Measurements from ENCODE around the gene CARS2.

CARS2 gene

GRCh38 chr13:110630566-110631119, 75.3 kb downstream of the CARS2 start:
- Histone ChIP-seq H3K36me3 (ENCODE audit: control insufficient read depth, insufficient read depth, low read length) (peaks cover 11% of the 10 kb centered on the region), H3K9me3 (ENCODE audit: control insufficient read depth, insufficient read depth, low read length) (no peaks in the 10 kb centered on the region), H3K27me3 (ENCODE audit: control insufficient read depth, insufficient read depth, low read length) (no peaks in the 10 kb centered on the region), H3K4me1 (ENCODE audit: control insufficient read depth, insufficient read depth, low read length) (no peaks in the 10 kb centered on the region), H3K4me3 (ENCODE audit: low read length) (no peak overlapping the region), H3K27ac (ENCODE audit: low read length) (no peak overlapping the region)
- DNase-seq (ENCODE audit: low read depth, low spot score), result no peak
- no CpG with 5 or more reads among the region's 10 CpGs for WGBS (ENCODE audit: insufficient coverage, insufficient read length)

GRCh38 chr13:110629735-110630134, 76.2 kb downstream of the CARS2 start:
- H3K36me3 ChIP-seq (ENCODE audit: control insufficient read depth, insufficient read depth, low read length), result peaks cover 3% of the 10 kb centered on the region; the same call in 1 of the 2 replicates
- DNase-seq (ENCODE audit: low read depth, low spot score), result no peak

GRCh38 chr13:110628952-110629701, 76.8 kb downstream of the CARS2 start:
- no peaks in the 10 kb centered on the region for H3K4me1 ChIP-seq (ENCODE audit: control insufficient read depth, insufficient read depth, low read length)
- no CpG with 5 or more reads among the region's 19 CpGs for WGBS (ENCODE audit: insufficient coverage, insufficient read length)
- no peak overlapping the region for H3K4me3 ChIP-seq (ENCODE audit: low read length)
- H3K27ac ChIP-seq (ENCODE audit: low read length), result no peak overlapping the region
- DNase-seq (ENCODE audit: low read depth, low spot score), result no peak
- no peaks in the 10 kb centered on the region for H3K9me3 ChIP-seq (ENCODE audit: control insufficient read depth, insufficient read depth, low read length)
- H3K36me3 ChIP-seq (ENCODE audit: control insufficient read depth, insufficient read depth, low read length), result no peaks in the 10 kb centered on the region
- H3K27me3 ChIP-seq (ENCODE audit: control insufficient read depth, insufficient read depth, low read length), result no peaks in the 10 kb centered on the region

More at GRCh38 chr13:110629735-110630134, 76.2 kb downstream of the CARS2 start:
- no peak overlapping the region for H3K4me3 ChIP-seq (ENCODE audit: low read length)
- H3K9me3 ChIP-seq (ENCODE audit: control insufficient read depth, insufficient read depth, low read length), result no peaks in the 10 kb centered on the region
- H3K4me1 ChIP-seq (ENCODE audit: control insufficient read depth, insufficient read depth, low read length), result no peaks in the 10 kb centered on the region
- H3K27ac ChIP-seq (ENCODE audit: low read length), result no peak overlapping the region
- H3K27me3 ChIP-seq (ENCODE audit: control insufficient read depth, insufficient read depth, low read length), result no peaks in the 10 kb centered on the region
- no CpG with 5 or more reads among the region's 7 CpGs for WGBS (ENCODE audit: insufficient coverage, insufficient read length)

- Histone ChIP-seq H3K4me3 (ENCODE audit: low read length) (no peak overlapping the region), H3K9me3 (ENCODE audit: control insufficient read depth, insufficient read depth, low read length) (no peaks in the 10 kb centered on the region), H3K27ac (ENCODE audit: low read length) (no peak overlapping the region), H3K36me3 (ENCODE audit: control insufficient read depth, insufficient read depth, low read length) (no peaks in the 10 kb centered on the region), H3K27me3 (ENCODE audit: control insufficient read depth, insufficient read depth, low read length) (no peaks in the 10 kb centered on the region), H3K4me1 (ENCODE audit: control insufficient read depth, insufficient read depth, low read length) (no peaks in the 10 kb centered on the region)
- WGBS (ENCODE audit: insufficient coverage, insufficient read length), result no CpG with 5 or more reads among the region's 13 CpGs
- DNase-seq (ENCODE audit: low read depth, low spot score), result no peak
Measured at GRCh38 chr13:110628477-110628793, 77.5 kb downstream of the CARS2 start.

- no peaks in the 10 kb centered on the region for H3K9me3 ChIP-seq (ENCODE audit: control insufficient read depth, insufficient read depth, low read length)
- no peak overlapping the region for H3K27ac ChIP-seq (ENCODE audit: low read length)
- H3K4me3 ChIP-seq (ENCODE audit: low read length), result no peak overlapping the region
- no CpG with 5 or more reads among the region's 12 CpGs for WGBS (ENCODE audit: insufficient coverage, insufficient read length)
- no peaks in the 10 kb centered on the region for H3K4me1 ChIP-seq (ENCODE audit: control insufficient read depth, insufficient read depth, low read length)
- no peaks in the 10 kb centered on the region; the same call in 1 of the 2 replicates for H3K36me3 ChIP-seq (ENCODE audit: control insufficient read depth, insufficient read depth, low read length)
- no peak for DNase-seq (ENCODE audit: low read depth, low spot score)
- no peaks in the 10 kb centered on the region for H3K27me3 ChIP-seq (ENCODE audit: control insufficient read depth, insufficient read depth, low read length)
Measured at GRCh38 chr13:110627761-110628476, 78.0 kb downstream of the CARS2 start.

- no CpG with 5 or more reads among the region's 8 CpGs for WGBS (ENCODE audit: insufficient coverage, insufficient read length)
- no peak overlapping the region for H3K4me3 ChIP-seq (ENCODE audit: low read length)
- H3K9me3 ChIP-seq (ENCODE audit: control insufficient read depth, insufficient read depth, low read length), result no peaks in the 10 kb centered on the region
- no peak for DNase-seq (ENCODE audit: low read depth, low spot score)
- H3K27me3 ChIP-seq (ENCODE audit: control insufficient read depth, insufficient read depth, low read length), result no peaks in the 10 kb centered on the region
- H3K27ac ChIP-seq (ENCODE audit: low read length), result no peak overlapping the region
- H3K4me1 ChIP-seq (ENCODE audit: control insufficient read depth, insufficient read depth, low read length), result no peaks in the 10 kb centered on the region
- no peaks in the 10 kb centered on the region; the same call in 1 of the 2 replicates for H3K36me3 ChIP-seq (ENCODE audit: control insufficient read depth, insufficient read depth, low read length)
Measured at GRCh38 chr13:110627351-110627750, 78.6 kb downstream of the CARS2 start.

- no peaks in the 10 kb centered on the region for H3K27me3 ChIP-seq (ENCODE audit: control insufficient read depth, insufficient read depth, low read length)
- H3K4me3 ChIP-seq (ENCODE audit: low read length), result no peak overlapping the region
- H3K27ac ChIP-seq (ENCODE audit: low read length), result no peak overlapping the region
- no peaks in the 10 kb centered on the region for H3K4me1 ChIP-seq (ENCODE audit: control insufficient read depth, insufficient read depth, low read length)
- no peaks in the 10 kb centered on the region for H3K9me3 ChIP-seq (ENCODE audit: control insufficient read depth, insufficient read depth, low read length)
- WGBS (ENCODE audit: insufficient coverage, insufficient read length), result no CpG with 5 or more reads among the region's 9 CpGs
- H3K36me3 ChIP-seq (ENCODE audit: control insufficient read depth, insufficient read depth, low read length), result no peaks in the 10 kb centered on the region; the same call in 1 of the 2 replicates
- DNase-seq (ENCODE audit: low read depth, low spot score), result no peak
Measured at GRCh38 chr13:110626521-110626920, 79.4 kb downstream of the CARS2 start.

- Histone ChIP-seq H3K27ac (ENCODE audit: low read length) (no peak overlapping the region), H3K4me3 (ENCODE audit: low read length) (no peak overlapping the region), H3K4me1 (ENCODE audit: control insufficient read depth, insufficient read depth, low read length) (no peaks in the 10 kb centered on the region), H3K9me3 (ENCODE audit: control insufficient read depth, insufficient read depth, low read length) (no peaks in the 10 kb centered on the region), H3K36me3 (ENCODE audit: control insufficient read depth, insufficient read depth, low read length) (no peaks in the 10 kb centered on the region; the same call in 1 of the 2 replicates), H3K27me3 (ENCODE audit: control insufficient read depth, insufficient read depth, low read length) (no peaks in the 10 kb centered on the region)
- no peak for DNase-seq (ENCODE audit: low read depth, low spot score)
- no CpG with 5 or more reads among the region's 19 CpGs for WGBS (ENCODE audit: insufficient coverage, insufficient read length)
Measured at GRCh38 chr13:110625771-110626321, 80.1 kb downstream of the CARS2 start.

- DNase-seq (ENCODE audit: low read depth, low spot score), result no peak
- no peaks in the 10 kb centered on the region for H3K4me1 ChIP-seq (ENCODE audit: control insufficient read depth, insufficient read depth, low read length)
- no peaks in the 10 kb centered on the region for H3K27me3 ChIP-seq (ENCODE audit: control insufficient read depth, insufficient read depth, low read length)
- H3K4me3 ChIP-seq (ENCODE audit: low read length), result no peak overlapping the region
- H3K27ac ChIP-seq (ENCODE audit: low read length), result no peak overlapping the region
- no peaks in the 10 kb centered on the region for H3K9me3 ChIP-seq (ENCODE audit: control insufficient read depth, insufficient read depth, low read length)
- H3K36me3 ChIP-seq (ENCODE audit: control insufficient read depth, insufficient read depth, low read length), result no peaks in the 10 kb centered on the region; the same call in 1 of the 2 replicates
- WGBS (ENCODE audit: insufficient coverage, insufficient read length), result no CpG with 5 or more reads among the region's 41 CpGs
Measured at GRCh38 chr13:110624766-110625756, 80.9 kb downstream of the CARS2 start.

All from iPS DF 6.9 (cell line).